ENCODE data around the gene AK1.

The AK1 gene

GRCh38 chr9:127912882-127913281 is 35.4 kb upstream of the AK1 start:
- in situ Hi-C loops (cut with MboI; ENCODE audit: low pct_unique_long_range_greater_than_20kb, low sequenced_read_pairs), result loop anchor here (25.0 kb wide), 1 partner anchor 326 kb away; no protein-coding TSS in a partner anchor
- DNase-seq, result no peak

GRCh38 chr9:127912296-127912695 is 34.8 kb upstream of the AK1 start:
- in situ Hi-C loops (cut with MboI; ENCODE audit: low pct_unique_long_range_greater_than_20kb, low sequenced_read_pairs), result loop anchor here (25.0 kb wide), 1 partner anchor 325 kb away; no protein-coding TSS in a partner anchor

GRCh38 chr9:127910613-127911205 is 33.2 kb upstream of the AK1 start:
- DNase-seq, result no peak
- in situ Hi-C loops (cut with MboI; ENCODE audit: low pct_unique_long_range_greater_than_20kb, low sequenced_read_pairs), result loop anchor here (25.0 kb wide), 1 partner anchor 323 kb away; no protein-coding TSS in a partner anchor

More at GRCh38 chr9:127912296-127912695, 34.8 kb upstream of the AK1 start:
- no peak for DNase-seq

- in situ Hi-C loops (cut with MboI; ENCODE audit: low pct_unique_long_range_greater_than_20kb, low sequenced_read_pairs), result loop anchor here (25.0 kb wide), 1 partner anchor 323 kb away; no protein-coding TSS in a partner anchor
- DNase-seq, result no peak
Measured at GRCh38 chr9:127909839-127910273, 32.4 kb upstream of the AK1 start.

GRCh38 chr9:127908660-127908926 is 31.1 kb upstream of the AK1 start:
- DNase-seq, result no peak
- in situ Hi-C loops (cut with MboI; ENCODE audit: low pct_unique_long_range_greater_than_20kb, low sequenced_read_pairs), result loop anchor here (25.0 kb wide), 1 partner anchor 321 kb away; no protein-coding TSS in a partner anchor

GRCh38 chr9:127907867-127908659 is 30.6 kb upstream of the AK1 start:
- DNase-seq, result no peak
- in situ Hi-C loops (cut with MboI; ENCODE audit: low pct_unique_long_range_greater_than_20kb, low sequenced_read_pairs), result loop anchor here (25.0 kb wide), 1 partner anchor 321 kb away; no protein-coding TSS in a partner anchor

GRCh38 chr9:127905788-127906191 is 28.3 kb upstream of the AK1 start:
- no peak for DNase-seq
- in situ Hi-C loops (cut with MboI; ENCODE audit: low pct_unique_long_range_greater_than_20kb, low sequenced_read_pairs), result loop anchor here (25.0 kb wide), 1 partner anchor 318 kb away; no protein-coding TSS in a partner anchor

- peak; percentile 77 for DNase-seq
- in situ Hi-C loops (cut with MboI; ENCODE audit: low pct_unique_long_range_greater_than_20kb, low sequenced_read_pairs), result loop anchor here (25.0 kb wide), 1 partner anchor 318 kb away; no protein-coding TSS in a partner anchor
Measured at GRCh38 chr9:127905004-127905728, 27.7 kb upstream of the AK1 start.

GRCh38 chr9:127904561-127905003 is 27.1 kb upstream of the AK1 start:
- in situ Hi-C loops (cut with MboI; ENCODE audit: low pct_unique_long_range_greater_than_20kb, low sequenced_read_pairs), result loop anchor here (25.0 kb wide), 1 partner anchor 317 kb away; no protein-coding TSS in a partner anchor
- peak; percentile 84 for DNase-seq

GRCh38 chr9:127903557-127904475 is 26.3 kb upstream of the AK1 start:
- DNase-seq, result peak; percentile 86
- in situ Hi-C loops (cut with MboI; ENCODE audit: low pct_unique_long_range_greater_than_20kb, low sequenced_read_pairs), result loop anchor here (25.0 kb wide), 1 partner anchor 317 kb away; no protein-coding TSS in a partner anchor

GRCh38 chr9:127899128-127899943 is 21.9 kb upstream of the AK1 start, which contains the start of gene ST6GALNAC6:
ST6GALNAC6 (minus strand) TSS chr9:127899603; CDS start chr9:127897981, 1,622 bp downstream.
- in situ Hi-C loops (cut with MboI; ENCODE audit: low pct_unique_long_range_greater_than_20kb, low sequenced_read_pairs), result no loop called here

GRCh38 chr9:127898433-127899127 is 21.1 kb upstream of the AK1 start:
- in situ Hi-C loops (cut with MboI; ENCODE audit: low pct_unique_long_range_greater_than_20kb, low sequenced_read_pairs), result no loop called here
- peak; percentile 48 for DNase-seq

More at GRCh38 chr9:127899128-127899943, 21.9 kb upstream of the AK1 start, which contains the start of gene ST6GALNAC6:
- peak; percentile 59 for DNase-seq

GRCh38 chr9:127897193-127897692 is 19.8 kb upstream of the AK1 start:
- peak; percentile 58 for DNase-seq
- in situ Hi-C loops (cut with MboI; ENCODE audit: low pct_unique_long_range_greater_than_20kb, low sequenced_read_pairs), result no loop called here

- no peak for DNase-seq
- in situ Hi-C loops (cut with MboI; ENCODE audit: low pct_unique_long_range_greater_than_20kb, low sequenced_read_pairs), result no loop called here
Measured at GRCh38 chr9:127896395-127897192, 19.1 kb upstream of the AK1 start.

GRCh38 chr9:127895811-127896210 is 18.3 kb upstream of the AK1 start:
- in situ Hi-C loops (cut with MboI; ENCODE audit: low pct_unique_long_range_greater_than_20kb, low sequenced_read_pairs), result no loop called here
- no peak for DNase-seq

GRCh38 chr9:127893392-127893791 is 15.9 kb upstream of the AK1 start:
- in situ Hi-C loops (cut with MboI; ENCODE audit: low pct_unique_long_range_greater_than_20kb, low sequenced_read_pairs), result no loop called here

More at GRCh38 chr9:127893392-127893791, 15.9 kb upstream of the AK1 start:
- DNase-seq, result no peak

Data from KBM-7 (cell line).